ENCODE data around the gene PPM1F.
"Not testable (repeated sequence)": the region's sequence is repeated elsewhere in the genome, so short reads cannot be mapped to it uniquely, and the experiment has no call there.

Gene PPM1F

GRCh38 chr22:21883930-21884329 is 68.7 kb downstream of the PPM1F start:
- H3K36me3 ChIP-seq (ENCODE audit: control insufficient read depth, insufficient read depth, low read length); H3K9me3 ChIP-seq (ENCODE audit: control insufficient read depth, insufficient read depth, low read length); H3K4me1 ChIP-seq (ENCODE audit: control insufficient read depth, insufficient read depth, low read length); H3K9ac ChIP-seq (ENCODE audit: low read depth, low read length); H3K4me3 ChIP-seq (ENCODE audit: low read depth, low read length); H3K27me3 ChIP-seq (ENCODE audit: control insufficient read depth, insufficient read depth, low read length): not testable (repeated sequence)

GRCh38 chr22:21882754-21883333 is 69.8 kb downstream of the PPM1F start:
- H3K27me3 ChIP-seq (ENCODE audit: control insufficient read depth, insufficient read depth, low read length); H3K4me1 ChIP-seq (ENCODE audit: control insufficient read depth, insufficient read depth, low read length); H3K36me3 ChIP-seq (ENCODE audit: control insufficient read depth, insufficient read depth, low read length); H3K4me3 ChIP-seq (ENCODE audit: low read depth, low read length); H3K9me3 ChIP-seq (ENCODE audit: control insufficient read depth, insufficient read depth, low read length); H3K9ac ChIP-seq (ENCODE audit: low read depth, low read length): not testable (repeated sequence)

GRCh38 chr22:21881841-21882753 is 70.6 kb downstream of the PPM1F start:
- Histone ChIP-seq H3K9me3 (ENCODE audit: control insufficient read depth, insufficient read depth, low read length) (no peaks in the 10 kb centered on the region), H3K36me3 (ENCODE audit: control insufficient read depth, insufficient read depth, low read length) (no peaks in the 10 kb centered on the region), H3K27me3 (ENCODE audit: control insufficient read depth, insufficient read depth, low read length) (no peaks in the 10 kb centered on the region), H3K4me3 (ENCODE audit: low read depth, low read length) (no peak overlapping the region), H3K9ac (ENCODE audit: low read depth, low read length) (no peak overlapping the region), H3K4me1 (ENCODE audit: control insufficient read depth, insufficient read depth, low read length) (no peaks in the 10 kb centered on the region)

GRCh38 chr22:21876486-21877176 is 76.0 kb downstream of the PPM1F start:
- Histone ChIP-seq H3K36me3 (ENCODE audit: control insufficient read depth, insufficient read depth, low read length) (no peaks in the 10 kb centered on the region), H3K4me1 (ENCODE audit: control insufficient read depth, insufficient read depth, low read length) (no peaks in the 10 kb centered on the region), H3K27me3 (ENCODE audit: control insufficient read depth, insufficient read depth, low read length) (no peaks in the 10 kb centered on the region), H3K4me3 (ENCODE audit: low read depth, low read length) (no peak overlapping the region), H3K9me3 (ENCODE audit: control insufficient read depth, insufficient read depth, low read length) (no peaks in the 10 kb centered on the region), H3K9ac (ENCODE audit: low read depth, low read length) (no peak overlapping the region)

- H3K9me3 ChIP-seq (ENCODE audit: control insufficient read depth, insufficient read depth, low read length); H3K4me3 ChIP-seq (ENCODE audit: low read depth, low read length); H3K4me1 ChIP-seq (ENCODE audit: control insufficient read depth, insufficient read depth, low read length); H3K27me3 ChIP-seq (ENCODE audit: control insufficient read depth, insufficient read depth, low read length); H3K36me3 ChIP-seq (ENCODE audit: control insufficient read depth, insufficient read depth, low read length); H3K9ac ChIP-seq (ENCODE audit: low read depth, low read length): not testable (repeated sequence)
Measured at GRCh38 chr22:21874953-21875352, 77.7 kb downstream of the PPM1F start.

- no peaks in the 10 kb centered on the region for H3K27me3 ChIP-seq (ENCODE audit: control insufficient read depth, insufficient read depth, low read length)
- no peak overlapping the region for H3K9ac ChIP-seq (ENCODE audit: low read depth, low read length)
- H3K4me3 ChIP-seq (ENCODE audit: low read depth, low read length): no peak overlapping the region
- H3K36me3 ChIP-seq (ENCODE audit: control insufficient read depth, insufficient read depth, low read length): no peaks in the 10 kb centered on the region
- H3K9me3 ChIP-seq (ENCODE audit: control insufficient read depth, insufficient read depth, low read length): no peaks in the 10 kb centered on the region
- no peaks in the 10 kb centered on the region for H3K4me1 ChIP-seq (ENCODE audit: control insufficient read depth, insufficient read depth, low read length)
Measured at GRCh38 chr22:21873619-21874018, 79.0 kb downstream of the PPM1F start.

- not testable (repeated sequence) for H3K36me3 ChIP-seq (ENCODE audit: control insufficient read depth, insufficient read depth, low read length); H3K4me3 ChIP-seq (ENCODE audit: low read depth, low read length); H3K4me1 ChIP-seq (ENCODE audit: control insufficient read depth, insufficient read depth, low read length); H3K27me3 ChIP-seq (ENCODE audit: control insufficient read depth, insufficient read depth, low read length); H3K9ac ChIP-seq (ENCODE audit: low read depth, low read length); H3K9me3 ChIP-seq (ENCODE audit: control insufficient read depth, insufficient read depth, low read length)
Measured at GRCh38 chr22:21872741-21873140, 79.9 kb downstream of the PPM1F start.
